GM18502 (cell line): Measurements from ENCODE around the gene NODAL.

Experiments
- ATAC-seq: cut with Tn5 transposase; IDR thresholded peaks from one replicate; pipeline ENCODE4 v1.9.1; 2021; ENCODE audit warnings: mild to moderate bottlenecking; ENCODE audit not compliant: unreplicated experiment, poor library complexity

The NODAL gene

DNA sequence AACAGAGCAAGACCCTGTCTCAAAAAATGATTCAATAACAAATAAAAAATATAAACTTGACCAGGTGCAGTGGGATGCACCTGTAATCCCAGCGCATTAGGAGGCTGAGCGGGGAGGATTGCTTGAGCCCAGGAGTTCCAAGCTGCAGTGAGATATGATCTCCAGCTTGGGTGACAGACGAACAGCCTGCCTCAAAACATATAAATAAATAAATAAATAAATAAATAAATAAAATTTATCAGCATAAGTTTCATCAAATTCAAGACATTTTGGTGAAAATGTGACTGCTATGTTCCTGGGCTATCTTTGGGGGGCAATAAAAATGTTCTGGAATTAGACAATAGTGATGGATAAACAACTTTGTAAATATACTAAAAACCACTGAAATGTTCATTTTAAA is 42.3 kb downstream of the NODAL start:
- ATAC-seq = no peak

DNA sequence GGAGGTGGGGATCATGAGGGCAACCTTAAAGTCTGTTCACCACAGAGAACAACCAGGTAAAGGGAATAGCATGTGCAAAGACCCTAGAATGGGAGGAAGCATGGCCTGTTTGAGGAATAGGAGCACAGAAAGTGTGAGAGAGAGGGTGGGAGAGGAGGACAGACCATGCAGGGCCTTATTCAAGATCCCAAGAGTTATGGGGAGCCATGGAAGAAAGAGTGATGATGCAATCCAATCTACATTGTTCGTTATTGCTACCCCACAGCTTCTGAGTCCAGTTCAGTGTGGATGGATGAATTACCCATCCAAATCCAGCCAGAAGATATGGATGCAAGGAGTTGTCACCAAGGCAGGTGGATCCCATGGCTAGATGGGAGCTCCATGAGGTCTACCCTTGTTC is 45.3 kb downstream of the NODAL start:
- ATAC-seq = no peak

DNA sequence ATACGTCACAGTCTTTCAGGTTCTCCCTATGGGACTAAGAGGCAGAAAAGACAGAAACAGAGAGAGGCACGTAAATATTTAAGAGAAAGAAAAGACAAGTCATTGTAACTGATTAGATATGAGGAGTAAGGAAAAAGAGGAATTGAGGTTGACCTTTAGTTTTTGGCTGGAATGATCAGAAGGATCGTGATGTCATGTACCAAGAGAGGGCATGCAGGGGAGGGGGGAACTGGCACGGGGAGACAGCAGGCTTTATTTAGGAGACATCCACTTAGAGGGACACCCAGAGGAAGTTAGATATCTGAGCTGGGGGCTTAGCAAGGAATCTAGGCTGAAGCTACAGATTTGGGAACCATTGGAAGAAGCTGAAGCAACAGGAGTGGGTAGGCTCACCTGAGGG is 49.8 kb downstream of the NODAL start:
- ATAC-seq = no peak
